Jurkat, Clone E6-1 (cell line): ENCODE results near the gene GALNT7.

Source experiments
- DNase-seq: peaks from one replicate; pipeline ENCODE4 v3.0.0-alpha.2; 2011; ENCODE audit warnings: low read depth, low spot score
- H3K4me3 ChIP-seq: 2 replicates; pipeline ENCODE4 v1.5.1; 2011; ENCODE audit warnings: mild to moderate bottlenecking, low read length, control low read depth, moderate library complexity

Gene GALNT7

GRCh38 chr4:173254646-173255045 is 86.0 kb downstream of the GALNT7 start:
- H3K4me3 ChIP-seq, result no peak overlapping the region
- DNase-seq, result no peak

- DNase-seq, result no peak
- no peak overlapping the region for H3K4me3 ChIP-seq
Observed at GRCh38 chr4:173256825-173257224, 88.2 kb downstream of the GALNT7 start.

- DNase-seq, result peak; percentile 68
- no peak overlapping the region for H3K4me3 ChIP-seq
Observed at GRCh38 chr4:173257732-173258717, 89.4 kb downstream of the GALNT7 start.

- no peak overlapping the region for H3K4me3 ChIP-seq
- DNase-seq, result no peak
Observed at GRCh38 chr4:173258866-173259265, 90.3 kb downstream of the GALNT7 start.

- no peak for DNase-seq
- H3K4me3 ChIP-seq, result no peak overlapping the region
Observed at GRCh38 chr4:173259310-173259709, 90.7 kb downstream of the GALNT7 start.

- DNase-seq, result no peak
- H3K4me3 ChIP-seq, result no peak overlapping the region
Observed at GRCh38 chr4:173261052-173261451, 92.4 kb downstream of the GALNT7 start.

GRCh38 chr4:173262375-173262774 is 93.8 kb downstream of the GALNT7 start:
- H3K4me3 ChIP-seq, result no peak overlapping the region
- no peak for DNase-seq

GRCh38 chr4:173264245-173264644 is 95.6 kb downstream of the GALNT7 start:
- no peak for DNase-seq
- peak overlapping the region; percentile 26 for H3K4me3 ChIP-seq

GRCh38 chr4:173264684-173265185 is 96.1 kb downstream of the GALNT7 start:
- H3K4me3 ChIP-seq, result peak overlapping the region; percentile 36
- peak; percentile 96 for DNase-seq

GRCh38 chr4:173265751-173266150 is 97.1 kb downstream of the GALNT7 start:
- no peak overlapping the region for H3K4me3 ChIP-seq
- DNase-seq, result no peak

GRCh38 chr4:173267711-173268110 is 99.1 kb downstream of the GALNT7 start:
- DNase-seq, result peak; percentile 62
- H3K4me3 ChIP-seq, result no peak overlapping the region

- no peak for DNase-seq
- H3K4me3 ChIP-seq, result no peak overlapping the region
Observed at GRCh38 chr4:173269280-173269679, 100.7 kb downstream of the GALNT7 start.

GRCh38 chr4:173270312-173271027 is 101.9 kb downstream of the GALNT7 start:
- no peak overlapping the region for H3K4me3 ChIP-seq
- no peak for DNase-seq

- H3K4me3 ChIP-seq, result no peak overlapping the region
- DNase-seq, result no peak
Observed at GRCh38 chr4:173272314-173272713, 103.7 kb downstream of the GALNT7 start.

GRCh38 chr4:173272996-173273395 is 104.4 kb downstream of the GALNT7 start:
- no peak for DNase-seq
- H3K4me3 ChIP-seq, result no peak overlapping the region

- no peak overlapping the region for H3K4me3 ChIP-seq
- no peak for DNase-seq
Observed at GRCh38 chr4:173273941-173274340, 105.3 kb downstream of the GALNT7 start.

- DNase-seq, result no peak
- H3K4me3 ChIP-seq, result no peak overlapping the region
Observed at GRCh38 chr4:173274744-173275143, 106.1 kb downstream of the GALNT7 start.

GRCh38 chr4:173275150-173275549 is 106.5 kb downstream of the GALNT7 start:
- no peak for DNase-seq
- no peak overlapping the region for H3K4me3 ChIP-seq

GRCh38 chr4:173277340-173277739 is 108.7 kb downstream of the GALNT7 start:
- H3K4me3 ChIP-seq, result no peak overlapping the region
- DNase-seq, result no peak

- no peak for DNase-seq
- H3K4me3 ChIP-seq, result no peak overlapping the region
Observed at GRCh38 chr4:173280998-173281397, 112.4 kb downstream of the GALNT7 start.
